PC-3 (cell line): ENCODE measurements around the gene LMO2. TPM values are rescaled to one million over a fixed set of nuclear protein-coding genes. Genes with fewer than 3 reads are reported as not detected.

ENCODE experiments used
- ATAC-seq: fragments of 200-7000 bp; cut with Tn5 transposase; 2 replicates; pipeline ENCODE4 v1.9.1; 2020; ENCODE audit warnings: mild to moderate bottlenecking, moderate library complexity
- BruUV-seq: library from RNA; stranded (reverse); fragments of 400-500 nt; replicated peaks from 2 replicates; lab custom pipeline; 2021; lab: Mats Ljungman, UMichigan
- CTCF ChIA-PET: fragments of 300-600 bp; sonication (Branson Sonifier 250); formaldehyde crosslinking; loops from one replicate; lab custom pipeline; 2022; ENCODE audit warnings: antibody characterized with exemption; lab: Charles Lee
- POLR2A ChIA-PET: fragments of 300-600 bp; sonication (Branson Sonifier 250); formaldehyde crosslinking; loops from one replicate; lab custom pipeline; 2022; ENCODE audit warnings: antibody characterized with exemption; ENCODE audit not compliant: unreplicated experiment; lab: Charles Lee
- DNase-seq: peaks from one replicate; pipeline ENCODE4 v3.0.0-alpha.2; 2015
- H2AFZ ChIP-seq: fragments of 300-600 bp; sonication (generic); 2 replicates; pipeline ENCODE4 v1.6.0; 2016; ENCODE audit warnings: antibody characterized with exemption, low read length
- H3F3A ChIP-seq: fragments of 300-600 bp; sonication (generic); one replicate; pipeline ENCODE4 v1.6.0; 2017; ENCODE audit warnings: antibody characterized with exemption, low read length, control low read depth, mild to moderate bottlenecking; ENCODE audit not compliant: unreplicated experiment
- H3K27ac ChIP-seq: fragments of 300-600 bp; sonication (generic); 2 replicates; pipeline ENCODE4 v1.5.1; 2016; ENCODE audit warnings: mild to moderate bottlenecking, low read length
- H3K27me3 ChIP-seq: fragments of 300-600 bp; sonication (generic); 2 replicates; pipeline ENCODE4 v1.6.1; 2016; ENCODE audit warnings: low read length, mixed read lengths
- H3K36me3 ChIP-seq: fragments of 300-600 bp; sonication (generic); 2 replicates; pipeline ENCODE4 v1.6.1; 2016; ENCODE audit warnings: low read depth, mixed run types, low read length, mixed read lengths
- H3K4me1 ChIP-seq: fragments of 300-600 bp; sonication (generic); 2 replicates; pipeline ENCODE4 v1.5.1; 2016; ENCODE audit warnings: low read length; ENCODE audit not compliant: insufficient read depth
- H3K4me2 ChIP-seq: fragments of 300-600 bp; sonication (generic); 2 replicates; pipeline ENCODE4 v1.6.0; 2016; ENCODE audit warnings: low read length
- H3K4me3 ChIP-seq: fragments of 300-600 bp; sonication (generic); 2 replicates; pipeline ENCODE4 v1.5.1; 2016; ENCODE audit warnings: mild to moderate bottlenecking, low read length, mixed read lengths
- H3K79me2 ChIP-seq: fragments of 300-600 bp; sonication (generic); 2 replicates; pipeline ENCODE4 v1.6.1; 2017; ENCODE audit warnings: low read length, mixed read lengths
- H3K9ac ChIP-seq: fragments of 300-600 bp; sonication (generic); 2 replicates; pipeline ENCODE4 v1.6.0; 2016; ENCODE audit warnings: mild to moderate bottlenecking, low read length
- H3K9me2 ChIP-seq: fragments of 300-600 bp; sonication (generic); replicated peaks from 2 replicates; pipeline ENCODE4 v1.6.1; 2016; ENCODE audit warnings: mixed run types, low read length, mixed read lengths
- H3K9me3 ChIP-seq: fragments of 300-600 bp; sonication (generic); 2 replicates; pipeline ENCODE4 v1.6.1; 2016; ENCODE audit warnings: low read length, mixed read lengths
- H4K20me1 ChIP-seq: fragments of 300-600 bp; sonication (generic); 2 replicates; pipeline ENCODE4 v1.6.1; 2016; ENCODE audit warnings: low read length, mixed read lengths
- EZH2 ChIP-seq: fragments of 300-600 bp; sonication (generic); IDR thresholded peaks from one replicate; pipeline ENCODE4 v1.6.1; 2017; ENCODE audit warnings: antibody characterized with exemption, mild to moderate bottlenecking, low read length; ENCODE audit not compliant: unreplicated experiment
- EZH2phosphoT487 ChIP-seq: fragments of 300-600 bp; sonication (generic); IDR thresholded peaks from 2 replicates; pipeline ENCODE4 v1.6.1; 2018; ENCODE audit warnings: mild to moderate bottlenecking, antibody characterized with exemption, low read length, borderline replicate concordance
- intact Hi-C: fragments of 100-400 bp; cut with micrococcal nuclease; formaldehyde crosslinking; loops from 2 replicates; pipeline ENCODE4 v1.9.0; 2023
- total RNA-seq: library from RNA; depleted of rRNA; stranded (reverse); fragments of >200 nt; gene quantifications from 2 replicates; pipeline ENCODE4 v1.2.3, GENCODE V29; 2014
- TF ChIP-seq, protein P1 (sequence below): fragments of 300-600 bp; sonication (generic); conservative IDR thresholded peaks from 2 replicates; pipeline ENCODE4 v1.5.1; 2017; ENCODE audit warnings: antibody characterized with exemption, low read depth, mild to moderate bottlenecking, low read length

The LMO2 gene
- total RNA-seq, 1 experiment from 2014 or later, result 0.51 TPM

DNA sequence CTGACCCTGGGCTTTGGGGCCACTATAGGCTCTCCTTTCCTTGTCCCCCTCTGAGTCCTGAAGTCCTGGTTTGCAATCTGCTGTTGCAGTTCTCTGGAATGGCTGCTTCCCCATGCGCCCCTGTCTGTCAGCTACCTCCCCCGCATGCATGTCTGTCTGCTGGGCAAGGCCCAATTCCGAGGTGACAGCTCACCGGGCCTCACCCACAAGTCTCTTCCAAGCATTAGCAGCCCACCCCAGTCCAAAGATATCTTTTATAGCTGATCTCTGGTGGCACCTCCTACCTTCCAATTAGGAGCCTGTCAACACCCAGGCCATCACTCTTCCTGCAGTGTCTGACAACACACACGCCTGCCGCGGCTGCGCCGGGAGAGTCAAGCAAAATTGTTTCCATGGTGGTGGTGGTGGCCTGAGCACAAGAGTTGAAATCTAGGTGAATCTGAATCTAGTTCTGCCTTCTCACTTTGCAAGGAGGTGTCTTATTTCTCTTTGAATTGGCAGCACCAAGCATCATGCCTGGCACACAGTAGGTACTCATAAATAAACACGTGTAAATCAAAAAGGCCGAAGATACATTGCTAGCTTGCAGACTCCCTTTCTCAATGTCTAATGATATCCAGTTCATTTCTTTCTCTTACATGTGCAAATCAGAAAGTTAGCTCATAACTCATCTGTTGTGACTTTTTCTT lies 1.2 kb upstream of the LMO2 start:
- no peak overlapping the region for H3K4me2 ChIP-seq
- peaks cover 10% of the 10 kb centered on the region; the same call in 1 of the 2 replicates for H3K27me3 ChIP-seq
- ATAC-seq (no peak), DNase-seq (no peak)
- H3F3A ChIP-seq, result no peaks in the 10 kb centered on the region
- no peaks in the 10 kb centered on the region for H3K9me2 ChIP-seq
- H2AFZ ChIP-seq, result no peak overlapping the region
- no TSS peak for BruUV-seq
- TF ChIP-seq EZH2phosphoT487 (no peak), EZH2 (no peak)
- TF ChIP-seq, protein P1, sequence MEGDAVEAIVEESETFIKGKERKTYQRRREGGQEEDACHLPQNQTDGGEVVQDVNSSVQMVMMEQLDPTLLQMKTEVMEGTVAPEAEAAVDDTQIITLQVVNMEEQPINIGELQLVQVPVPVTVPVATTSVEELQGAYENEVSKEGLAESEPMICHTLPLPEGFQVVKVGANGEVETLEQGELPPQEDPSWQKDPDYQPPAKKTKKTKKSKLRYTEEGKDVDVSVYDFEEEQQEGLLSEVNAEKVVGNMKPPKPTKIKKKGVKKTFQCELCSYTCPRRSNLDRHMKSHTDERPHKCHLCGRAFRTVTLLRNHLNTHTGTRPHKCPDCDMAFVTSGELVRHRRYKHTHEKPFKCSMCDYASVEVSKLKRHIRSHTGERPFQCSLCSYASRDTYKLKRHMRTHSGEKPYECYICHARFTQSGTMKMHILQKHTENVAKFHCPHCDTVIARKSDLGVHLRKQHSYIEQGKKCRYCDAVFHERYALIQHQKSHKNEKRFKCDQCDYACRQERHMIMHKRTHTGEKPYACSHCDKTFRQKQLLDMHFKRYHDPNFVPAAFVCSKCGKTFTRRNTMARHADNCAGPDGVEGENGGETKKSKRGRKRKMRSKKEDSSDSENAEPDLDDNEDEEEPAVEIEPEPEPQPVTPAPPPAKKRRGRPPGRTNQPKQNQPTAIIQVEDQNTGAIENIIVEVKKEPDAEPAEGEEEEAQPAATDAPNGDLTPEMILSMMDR, result no peak
- POLR2A ChIA-PET, result no interaction called here
- no peak overlapping the region for H3K27ac ChIP-seq
- H3K9me3 ChIP-seq, result no peaks in the 10 kb centered on the region
- intact Hi-C loops, result no loop called here
- H3K4me1 ChIP-seq, result no peaks in the 10 kb centered on the region
- no peak overlapping the region for H3K9ac ChIP-seq
- no peaks in the 10 kb centered on the region for H4K20me1 ChIP-seq
- no peaks in the 10 kb centered on the region for H3K79me2 ChIP-seq
- CTCF ChIA-PET, result no interaction called here
- H3K4me3 ChIP-seq, result no peak overlapping the region
- H3K36me3 ChIP-seq, result no peaks in the 10 kb centered on the region

DNA sequence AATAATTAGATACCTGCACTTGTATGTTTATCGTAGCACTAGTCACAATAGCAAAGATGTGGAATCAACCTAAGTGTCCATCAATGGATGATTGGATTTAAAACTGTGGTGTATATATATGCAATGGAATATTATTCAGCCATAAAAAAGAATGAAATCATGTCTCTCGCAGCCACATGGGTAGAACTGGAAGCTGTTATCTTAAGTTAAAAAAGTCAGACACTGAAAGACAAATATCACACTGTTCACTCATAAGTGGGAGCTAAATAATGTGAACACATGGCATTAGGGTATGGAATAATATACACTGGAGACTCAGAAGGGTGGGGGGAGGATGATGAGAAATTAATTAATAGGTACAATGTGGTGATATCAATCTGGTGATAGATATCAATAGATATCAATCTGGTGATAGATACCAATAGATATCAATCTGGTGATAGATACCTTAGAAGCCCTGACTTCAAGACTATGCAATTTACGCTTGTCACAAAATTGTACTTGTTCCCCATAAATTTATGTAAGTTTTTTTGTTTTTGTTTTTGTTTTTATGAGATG lies 2.0 kb downstream of the LMO2 start:
- H3K4me2 ChIP-seq, result no peak overlapping the region
- ChIA-PET POLR2A (no interaction called here), CTCF (no interaction called here)
- H3K9ac ChIP-seq, result no peak overlapping the region
- no peaks in the 10 kb centered on the region for H3F3A ChIP-seq
- TF ChIP-seq, protein P1, result no peak
- no peak for TF ChIP-seq EZH2phosphoT487
- no peak for TF ChIP-seq EZH2
- no peaks in the 10 kb centered on the region for H3K9me3 ChIP-seq
- DNase-seq, result no peak
- no peak overlapping the region for H3K27ac ChIP-seq
- no peaks in the 10 kb centered on the region for H4K20me1 ChIP-seq
- H3K36me3 ChIP-seq, result no peaks in the 10 kb centered on the region
- no peak overlapping the region for H2AFZ ChIP-seq
- H3K9me2 ChIP-seq, result no peaks in the 10 kb centered on the region
- BruUV-seq, result no TSS peak
- no peak for ATAC-seq
- H3K79me2 ChIP-seq, result no peaks in the 10 kb centered on the region
- H3K4me3 ChIP-seq, result no peak overlapping the region
- intact Hi-C loops, result no loop called here
- H3K4me1 ChIP-seq, result no peaks in the 10 kb centered on the region
- peaks cover 16% of the 10 kb centered on the region for H3K27me3 ChIP-seq

DNA sequence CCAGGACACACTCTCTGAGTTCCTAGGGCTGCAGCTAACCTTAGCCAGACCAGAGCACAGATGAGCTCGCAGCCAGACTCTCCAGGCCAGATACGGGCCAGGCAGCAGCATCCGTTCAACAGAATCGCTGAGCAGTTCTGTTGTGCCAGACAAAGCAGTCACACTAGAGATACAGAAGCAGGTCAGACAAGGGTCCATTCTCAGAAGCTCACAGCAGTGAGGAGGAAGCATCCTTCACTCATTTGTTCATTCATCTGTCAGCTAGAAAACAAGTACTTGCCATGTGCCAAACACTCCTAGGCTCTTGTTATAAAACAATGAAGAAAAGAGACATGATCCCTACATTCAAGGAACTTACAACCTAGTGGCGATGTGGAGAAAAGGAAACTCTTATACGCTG lies 2.6 kb downstream of the LMO2 start:
- intact Hi-C loops, result no loop called here
- ATAC-seq, result no peak
- CTCF ChIA-PET, result no interaction called here
- TF ChIP-seq EZH2, result no peak
- TF ChIP-seq EZH2phosphoT487, result no peak
- TF ChIP-seq, protein P1, result no peak
- Histone ChIP-seq H3K27me3 (peaks cover 12% of the 10 kb centered on the region), H3K4me1 (no peaks in the 10 kb centered on the region), H2AFZ (no peak overlapping the region), H3K4me2 (no peak overlapping the region), H3K27ac (no peak overlapping the region), H3F3A (no peaks in the 10 kb centered on the region), H4K20me1 (no peaks in the 10 kb centered on the region), H3K9me2 (no peaks in the 10 kb centered on the region), H3K9me3 (no peaks in the 10 kb centered on the region), H3K36me3 (no peaks in the 10 kb centered on the region), H3K79me2 (no peaks in the 10 kb centered on the region), H3K9ac (no peak overlapping the region), H3K4me3 (no peak overlapping the region)
- POLR2A ChIA-PET, result no interaction called here
- no TSS peak for BruUV-seq
- no peak for DNase-seq
